Lower leg skin (tissue), 4 donors: Measurements from ENCODE around the gene ASB10. TPM values are rescaled to one million over a fixed set of nuclear protein-coding genes. Genes with fewer than 3 reads are reported as not detected.

Experiments used
- DNase-seq, 2 donors: peaks; one replicate each; pipeline ENCODE4 v3.0.0-alpha.2; 2019; ENCODE audit warnings: low spot score in 2 of 2
- H3K4me3 ChIP-seq: fragments of 200-600 bp; sonication (generic); 2 replicates; pipeline ENCODE4 v1.5.1; 2017; ENCODE audit warnings: mild to moderate bottlenecking, low read depth; ENCODE audit not compliant: poor library complexity, severe bottlenecking
- POLR2A ChIP-seq, 2 donors: fragments of 450-650 bp; IDR thresholded peaks; one replicate each; pipeline ENCODE4 v1.6.1; 2016 to 2017; ENCODE audit warnings: antibody characterized with exemption in 2 of 2, mild to moderate bottlenecking in 1 of 2, moderate library complexity in 1 of 2
- WGBS, 2 donors: methylation state at CpG; one replicate each; pipeline ENCODE4 v1.1.5; 2018; 5-methylcytosine and 5-hydroxymethylcytosine counted together
- intact Hi-C: fragments of 100-400 bp; cut with DNase I; formaldehyde crosslinking; loops from one replicate; pipeline ENCODE4 v1.15.0; 2023; ENCODE audit warnings: low total_unique reads
- total RNA-seq, 4 donors: library from RNA; depleted of rRNA; stranded (reverse); fragments of >200 nt; gene quantifications; one replicate each; pipeline ENCODE4 v1.1.0, GENCODE V29; 2016
- TF ChIP-seq, protein P1 (sequence below), 3 donors: fragments of 450-650 bp; IDR thresholded peaks; one replicate each; pipeline ENCODE4 v1.5.1; 2016; ENCODE audit warnings: antibody characterized with exemption in 3 of 3, mild to moderate bottlenecking in 3 of 3, moderate library complexity in 2 of 3

ASB10 gene
- total RNA-seq, 4 donors from 2014 or later = not detected

- WGBS, 2 donors = 78% methylated on average over 4 of the region's 4 CpGs
- no peak overlapping the region for H3K4me3 ChIP-seq
- intact Hi-C loops = no loop called here
- no peak for DNase-seq
- TF ChIP-seq, protein P1, sequence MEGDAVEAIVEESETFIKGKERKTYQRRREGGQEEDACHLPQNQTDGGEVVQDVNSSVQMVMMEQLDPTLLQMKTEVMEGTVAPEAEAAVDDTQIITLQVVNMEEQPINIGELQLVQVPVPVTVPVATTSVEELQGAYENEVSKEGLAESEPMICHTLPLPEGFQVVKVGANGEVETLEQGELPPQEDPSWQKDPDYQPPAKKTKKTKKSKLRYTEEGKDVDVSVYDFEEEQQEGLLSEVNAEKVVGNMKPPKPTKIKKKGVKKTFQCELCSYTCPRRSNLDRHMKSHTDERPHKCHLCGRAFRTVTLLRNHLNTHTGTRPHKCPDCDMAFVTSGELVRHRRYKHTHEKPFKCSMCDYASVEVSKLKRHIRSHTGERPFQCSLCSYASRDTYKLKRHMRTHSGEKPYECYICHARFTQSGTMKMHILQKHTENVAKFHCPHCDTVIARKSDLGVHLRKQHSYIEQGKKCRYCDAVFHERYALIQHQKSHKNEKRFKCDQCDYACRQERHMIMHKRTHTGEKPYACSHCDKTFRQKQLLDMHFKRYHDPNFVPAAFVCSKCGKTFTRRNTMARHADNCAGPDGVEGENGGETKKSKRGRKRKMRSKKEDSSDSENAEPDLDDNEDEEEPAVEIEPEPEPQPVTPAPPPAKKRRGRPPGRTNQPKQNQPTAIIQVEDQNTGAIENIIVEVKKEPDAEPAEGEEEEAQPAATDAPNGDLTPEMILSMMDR (IDR thresholded peaks at IDR 0.05) = no peak
- no peak for TF ChIP-seq POLR2A (IDR thresholded peaks at IDR 0.05)
Observed at GRCh38 chr7:151201751-151202150, 14.7 kb upstream of the ASB10 start.

DNA sequence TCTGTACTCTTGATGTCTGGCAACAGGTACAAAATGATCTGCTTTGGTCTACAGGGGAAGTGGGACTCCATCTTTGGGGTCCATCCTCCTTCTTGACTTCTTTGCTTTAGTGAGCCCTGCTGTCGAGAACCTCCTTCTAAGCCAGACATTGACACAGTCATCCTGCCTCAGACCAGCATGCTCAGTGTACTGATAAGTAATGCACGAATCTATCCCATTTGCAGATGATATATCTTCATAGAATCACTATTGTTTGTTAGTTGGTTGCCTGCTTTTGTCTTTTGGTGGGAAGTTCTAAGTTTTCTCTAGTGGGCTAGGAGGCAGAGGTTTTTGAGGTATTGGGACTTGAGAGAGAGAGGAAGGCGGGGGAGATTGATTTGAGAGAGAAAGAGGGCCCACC, 14.3 kb upstream of the ASB10 start:
- WGBS, 2 donors = 85% methylated on average over 3 of the region's 3 CpGs
- no peak for DNase-seq
- TF ChIP-seq POLR2A (IDR thresholded peaks at IDR 0.05) = no peak
- TF ChIP-seq, protein P1 (IDR thresholded peaks at IDR 0.05) = no peak
- intact Hi-C loops = no loop called here
- no peak overlapping the region for H3K4me3 ChIP-seq

GRCh38 chr7:151198945-151199848, 12.1 kb upstream of the ASB10 start:
- 42 to 51% methylated on average over 24 to 30 of the region's 30 CpGs for whole genome bisulfite sequencing, 2 donors
- intact Hi-C loops = no loop called here
- no peak for TF ChIP-seq POLR2A (IDR thresholded peaks at IDR 0.05)
- TF ChIP-seq, protein P1 (IDR thresholded peaks at IDR 0.05) = no peak
- no peak overlapping the region for H3K4me3 ChIP-seq
- DNase-seq = no peak

DNA sequence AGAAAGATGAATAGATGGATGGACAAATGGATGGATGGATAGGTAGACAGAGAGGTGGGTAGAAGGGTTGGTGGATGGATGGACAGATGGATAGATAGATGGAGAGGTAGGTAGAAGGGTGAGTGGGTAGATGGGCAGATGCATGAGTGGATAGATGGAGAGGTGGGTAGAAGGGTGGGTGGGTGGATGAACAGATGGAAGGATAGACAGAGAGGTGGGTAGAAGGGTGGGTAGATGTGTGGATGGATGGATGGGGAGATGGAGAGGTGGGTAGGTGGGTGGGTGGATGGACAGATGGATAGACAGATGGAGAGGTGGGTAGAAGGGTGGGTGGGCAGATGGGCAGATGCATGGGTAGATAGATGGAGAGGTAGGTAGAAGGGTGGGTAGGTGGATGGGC, 10.9 kb upstream of the ASB10 start:
- intact Hi-C loops = no loop called here
- no peak for DNase-seq
- H3K4me3 ChIP-seq = no peak overlapping the region
- no peak for TF ChIP-seq POLR2A (IDR thresholded peaks at IDR 0.05)
- TF ChIP-seq, protein P1 (IDR thresholded peaks at IDR 0.05) = no peak

DNA sequence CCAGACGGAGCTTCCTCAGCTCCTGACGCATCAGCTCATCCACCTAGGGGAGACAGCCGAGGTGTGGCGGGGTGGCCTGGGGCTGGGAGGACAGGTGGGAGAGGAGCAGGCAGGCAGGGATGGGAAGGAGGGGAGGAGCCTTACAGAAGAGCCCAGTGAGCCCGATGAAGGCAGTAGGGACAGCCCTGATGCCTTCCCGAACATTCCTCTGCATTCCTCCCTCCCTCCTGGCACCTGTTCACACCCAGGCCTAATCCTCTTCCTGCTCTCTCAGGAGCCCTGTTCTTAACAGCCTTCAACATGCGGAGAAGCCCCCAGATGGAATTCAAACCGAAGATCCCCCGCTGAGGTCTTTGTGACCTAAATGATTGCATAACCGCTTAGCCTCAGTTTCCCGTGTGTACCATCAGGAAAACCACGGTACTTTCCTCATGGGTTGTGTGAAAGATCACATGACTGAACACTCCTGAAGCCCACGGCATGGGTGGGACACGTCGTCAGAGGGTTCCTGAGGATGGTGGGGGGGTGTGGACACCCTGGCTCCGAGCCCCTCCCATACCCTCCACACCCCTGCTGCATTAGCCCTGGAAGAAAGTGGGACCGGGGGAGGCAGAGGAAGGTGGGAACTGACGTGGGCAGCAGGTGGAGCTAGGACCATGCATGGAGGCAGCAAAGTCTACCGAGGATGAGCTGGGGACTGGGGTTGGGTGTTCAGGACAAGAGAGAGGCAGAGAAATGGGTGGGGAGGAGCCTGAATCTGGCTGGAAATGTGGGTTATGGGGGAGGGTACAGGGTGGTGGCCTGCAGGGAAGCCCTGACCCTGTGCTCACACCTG, 8.8 kb upstream of the ASB10 start:
- 48 to 54% methylated on average over 19 of the region's 19 CpGs for WGBS, 2 donors
- H3K4me3 ChIP-seq = no peak overlapping the region
- TF ChIP-seq, protein P1 (IDR thresholded peaks at IDR 0.05) = no peak
- no peak for TF ChIP-seq POLR2A (IDR thresholded peaks at IDR 0.05)
- no peak for DNase-seq
- intact Hi-C loops = no loop called here
